WERI-Rb-1 (cell line): ENCODE measurements around the gene VSIR.

ENCODE experiments used
- DNase-seq: peaks from one replicate; pipeline ENCODE4 v3.0.0-alpha.2; 2020
- H3K27ac ChIP-seq: fragments of 250-450 bp; sonication (Bioruptor Pico); 2 replicates; pipeline ENCODE4 v1.5.1; 2020; ENCODE audit warnings: mild to moderate bottlenecking, moderate library complexity
- H3K27me3 ChIP-seq: fragments of 250-450 bp; sonication (Bioruptor Pico); 2 replicates; pipeline ENCODE4 v1.5.1; 2021; ENCODE audit warnings: mild to moderate bottlenecking, low read depth, moderate library complexity; ENCODE audit not compliant: insufficient read depth, severe bottlenecking
- H3K36me3 ChIP-seq: fragments of 250-450 bp; sonication (Bioruptor Pico); 2 replicates; pipeline ENCODE4 v1.5.1; 2020; ENCODE audit warnings: mild to moderate bottlenecking, moderate library complexity
- H3K4me3 ChIP-seq: 2 replicates; pipeline ENCODE4 v1.5.1; 2011; ENCODE audit warnings: low read depth, mild to moderate bottlenecking, control low read depth, low read length
- H3K9me3 ChIP-seq: fragments of 250-450 bp; sonication (Bioruptor Pico); 2 replicates; pipeline ENCODE4 v1.5.1; 2021; ENCODE audit warnings: mild to moderate bottlenecking, moderate library complexity; ENCODE audit not compliant: severe bottlenecking
- CTCF ChIP-seq: IDR thresholded peaks from 2 replicates; pipeline ENCODE4 v1.5.1; 2011; ENCODE audit warnings: low read depth, mild to moderate bottlenecking, control low read depth, inconsistent platforms, low read length

VSIR gene

DNA sequence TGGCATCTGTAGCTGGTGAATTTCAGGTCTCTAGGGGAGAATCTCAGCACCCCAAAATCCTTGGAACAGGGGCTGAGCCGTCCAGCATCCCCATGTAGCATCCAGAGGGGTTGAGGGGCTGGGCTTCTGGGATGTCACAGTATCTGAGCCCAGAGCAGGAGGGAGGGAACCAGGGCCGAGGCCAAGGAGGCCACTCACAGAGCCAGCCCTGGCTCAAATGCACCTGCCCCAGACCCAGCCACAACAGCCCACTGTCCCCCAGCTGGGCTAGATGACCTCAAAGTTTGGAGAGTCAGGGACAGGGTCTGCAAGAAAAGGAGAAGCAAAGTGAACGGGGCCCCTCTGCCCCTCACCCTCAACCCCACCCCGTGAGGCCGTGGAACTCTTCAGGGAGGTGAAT lies 22.3 kb downstream of the VSIR start:
- no peak for DNase-seq
- TF ChIP-seq CTCF = no peak
- Histone ChIP-seq H3K27ac (no peak overlapping the region), H3K4me3 (no peak overlapping the region), H3K9me3 (no peaks in the 10 kb centered on the region), H3K27me3 (no peaks in the 10 kb centered on the region), H3K36me3 (no peaks in the 10 kb centered on the region)

GRCh38 chr10:71750124-71750841 lies 23.0 kb downstream of the VSIR start:
- Histone ChIP-seq H3K27me3 (no peaks in the 10 kb centered on the region), H3K4me3 (no peak overlapping the region), H3K27ac (no peak overlapping the region), H3K9me3 (no peaks in the 10 kb centered on the region), H3K36me3 (peaks cover 6% of the 10 kb centered on the region)
- TF ChIP-seq CTCF = no peak
- DNase-seq = no peak

DNA sequence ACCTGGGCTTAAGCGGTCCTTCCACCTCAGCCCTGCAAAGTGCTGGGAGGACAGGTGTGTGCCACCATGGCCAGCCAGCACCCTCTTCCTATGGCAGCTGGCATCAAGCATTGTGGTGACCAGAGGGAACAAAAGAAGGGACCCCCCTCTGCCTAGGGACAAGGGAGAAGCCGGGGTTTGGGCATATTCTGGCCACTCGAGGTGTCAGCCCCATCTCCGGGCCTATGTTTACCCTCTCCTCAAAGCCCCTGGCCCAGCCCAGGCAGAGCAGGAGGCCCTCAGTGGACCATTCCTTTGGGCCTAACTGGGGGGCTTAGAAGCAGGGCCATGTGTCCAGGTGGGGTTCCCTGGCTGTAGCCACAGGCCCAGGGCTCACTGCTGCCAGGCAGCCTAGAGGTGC lies 23.9 kb downstream of the VSIR start:
- no peak for TF ChIP-seq CTCF
- Histone ChIP-seq H3K4me3 (no peak overlapping the region), H3K27ac (no peak overlapping the region), H3K9me3 (no peaks in the 10 kb centered on the region), H3K27me3 (no peaks in the 10 kb centered on the region), H3K36me3 (peaks cover 12% of the 10 kb centered on the region)
- no peak for DNase-seq

DNA sequence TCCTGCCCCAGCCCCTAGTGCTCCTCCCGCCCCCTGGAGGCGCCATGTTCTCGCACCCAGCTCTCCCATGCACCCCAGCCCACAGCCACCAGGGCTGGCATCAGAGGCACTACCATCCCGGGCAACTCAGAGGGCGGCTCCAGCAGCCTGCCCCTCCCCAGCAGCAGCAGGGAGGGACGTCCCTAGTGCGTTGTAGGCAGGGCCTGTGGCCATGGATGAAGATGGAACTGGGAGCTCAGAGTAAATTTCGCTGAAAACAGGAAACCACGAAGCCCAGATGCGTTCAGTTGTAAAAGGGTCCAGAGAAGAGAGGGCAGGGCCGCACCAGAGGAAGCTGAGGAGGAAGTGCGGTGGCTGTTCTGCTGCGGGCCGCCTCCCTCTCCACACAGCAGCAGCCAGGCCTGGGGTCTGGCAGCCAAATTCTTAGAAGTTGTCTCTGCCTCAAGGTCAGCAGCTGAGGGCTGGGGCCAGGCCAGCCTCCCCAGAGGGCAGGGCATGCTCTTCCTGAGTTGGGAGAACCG lies 24.6 kb downstream of the VSIR start:
- no peak for TF ChIP-seq CTCF
- Histone ChIP-seq H3K27me3 (no peaks in the 10 kb centered on the region), H3K9me3 (no peaks in the 10 kb centered on the region), H3K27ac (no peak overlapping the region), H3K4me3 (no peak overlapping the region), H3K36me3 (peaks cover 13% of the 10 kb centered on the region)
- DNase-seq = no peak

GRCh38 chr10:71747551-71748523 lies 25.5 kb downstream of the VSIR start:
- no peak for DNase-seq
- no peak overlapping the region for H3K27ac ChIP-seq
- peaks cover 21% of the 10 kb centered on the region for H3K36me3 ChIP-seq
- TF ChIP-seq CTCF = no peak
- H3K9me3 ChIP-seq = no peaks in the 10 kb centered on the region
- H3K27me3 ChIP-seq = no peaks in the 10 kb centered on the region
- H3K4me3 ChIP-seq = no peak overlapping the region
